Natural killer cell (primary cell): ENCODE measurements around the gene RASL11B. TPM values are rescaled to one million over a fixed set of nuclear protein-coding genes. Genes with fewer than 3 reads are reported as not detected.

Experiments
- ATAC-seq, 3 donors: fragments of 150-1000 bp in 2 of 3; fragments of 200-7000 bp in 1 of 3; cut with Tn5 transposase; 1 replicate in 1 of 3; 2 replicates in 2 of 3; pipeline ENCODE4 v1.10.0; 2021; ENCODE audit warnings: mild to moderate bottlenecking in 2 of 3, moderate library complexity in 2 of 3
- DNase-seq, 2 donors: peaks; one replicate each; pipeline versions ENCODE4 v3.0.0 to v3.0.0-alpha.2; 2013 to 2021; ENCODE audit warnings: mixed read lengths in 1 of 2
- H3K27ac ChIP-seq: one replicate; pipeline ENCODE4 v1.5.1; 2013; ENCODE audit warnings: mild to moderate bottlenecking, low read length
- H3K27me3 ChIP-seq: one replicate; pipeline ENCODE4 v1.6.1; 2013; ENCODE audit warnings: low read length; ENCODE audit not compliant: control insufficient read depth, insufficient read depth
- H3K36me3 ChIP-seq: one replicate; pipeline ENCODE4 v1.6.1; 2013; ENCODE audit warnings: low read length; ENCODE audit not compliant: control insufficient read depth, insufficient read depth
- H3K4me1 ChIP-seq: one replicate; pipeline ENCODE4 v1.6.1; 2013; ENCODE audit warnings: low read length; ENCODE audit not compliant: control insufficient read depth, insufficient read depth
- H3K4me3 ChIP-seq: one replicate; pipeline ENCODE4 v1.5.1; 2013; ENCODE audit warnings: low read length
- H3K9me3 ChIP-seq: one replicate; pipeline ENCODE4 v1.6.1; 2013; ENCODE audit warnings: low read length; ENCODE audit not compliant: control insufficient read depth, insufficient read depth
- H3K27ac Mint-ChIP-seq, 2 donors: one replicate each; pipeline ENCODE4 v1.8.0; 2022; ENCODE audit warnings: mild to moderate bottlenecking in 2 of 2, mixed read lengths in 2 of 2, moderate library complexity in 1 of 2
- H3K27me3 Mint-ChIP-seq, 2 donors: one replicate each; pipeline ENCODE4 v1.8.0; 2022; ENCODE audit warnings: low read depth in 2 of 2, mixed read lengths in 2 of 2
- H3K36me3 Mint-ChIP-seq: one replicate; pipeline ENCODE4 v1.8.0; 2022; ENCODE audit warnings: mixed read lengths
- H3K4me1 Mint-ChIP-seq, 2 donors: one replicate each; pipeline ENCODE4 v1.8.0; 2022; ENCODE audit warnings: mixed read lengths in 2 of 2
- H3K4me3 Mint-ChIP-seq: one replicate; pipeline ENCODE4 v1.8.0; 2022; ENCODE audit warnings: mild to moderate bottlenecking, moderate library complexity, mixed read lengths
- H3K9me3 Mint-ChIP-seq, 2 donors: one replicate each; pipeline ENCODE4 v1.8.0; 2022; ENCODE audit warnings: mixed read lengths in 2 of 2
- CTCF ChIP-seq: fragments of 200-600 bp; IDR thresholded peaks from one replicate; pipeline ENCODE4 v1.8.0; 2022; ENCODE audit warnings: antibody characterized with exemption
- WGBS: methylation state at CpG from one replicate; pipeline ENCODE4 v1.1.7; 2013; ENCODE audit warnings: missing lambda C conversion rate; ENCODE audit not compliant: insufficient coverage; 5-methylcytosine and 5-hydroxymethylcytosine counted together
- intact Hi-C: fragments of 100-400 bp; cut with micrococcal nuclease; formaldehyde crosslinking; loops from one replicate; pipeline ENCODE4 v1.14.2; 2022
- total RNA-seq, 4 donors: library from RNA; stranded (reverse); fragments of 120-200 nt in 1 of 4; gene quantifications; one replicate each; pipeline versions ENCODE4 v1.2.3 to v1.2.4, GENCODE V29; 2013 to 2022

RASL11B gene
- total RNA-seq, 3 donors from 2014 or later (not counting 1 experiment from before 2014, with no cell fraction given): not detected

GRCh38 chr4:52889354-52889753, 27.2 kb downstream of the RASL11B start:
- ATAC-seq (no peak), DNase-seq (no peak)
- Mint-ChIP-seq H3K36me3 (no peaks in the 10 kb centered on the region), H3K4me3 (no peak overlapping the region), H3K9me3 (no peaks in the 10 kb centered on the region), H3K27ac (no peak overlapping the region), H3K27me3 (no peaks in the 10 kb centered on the region), H3K4me1 (peaks cover 0 to 7% of the 10 kb centered on the region in 2 donors)
- no peak for TF ChIP-seq CTCF
- H3K36me3 ChIP-seq: no peaks in the 10 kb centered on the region
- H3K4me1 ChIP-seq: no peaks in the 10 kb centered on the region
- no peak overlapping the region for H3K27ac ChIP-seq
- H3K9me3 ChIP-seq: no peaks in the 10 kb centered on the region
- H3K4me3 ChIP-seq: no peak overlapping the region
- WGBS: 88% methylated on average over 2 of the region's 2 CpGs
- no peaks in the 10 kb centered on the region for H3K27me3 ChIP-seq
- intact Hi-C loops: no loop called here

- ATAC-seq: no peak
- no peaks in the 10 kb centered on the region for H3K36me3 Mint-ChIP-seq
- 75% methylated on average over 1 of the region's 2 CpGs for WGBS
Observed at GRCh38 chr4:52889778-52890520, 27.8 kb downstream of the RASL11B start.

GRCh38 chr4:52890521-52890791, 28.3 kb downstream of the RASL11B start:
- ATAC-seq: no peak
- Mint-ChIP-seq H3K9me3 (no peaks in the 10 kb centered on the region), H3K27ac (no peak overlapping the region), H3K27me3 (no peaks in the 10 kb centered on the region), H3K36me3 (no peaks in the 10 kb centered on the region), H3K4me3 (no peak overlapping the region), H3K4me1 (peaks cover under 1 to 7% of the 10 kb centered on the region in 2 donors)
- intact Hi-C loops: no loop called here
- Histone ChIP-seq H3K36me3 (no peaks in the 10 kb centered on the region), H3K27me3 (no peaks in the 10 kb centered on the region), H3K27ac (no peak overlapping the region), H3K9me3 (no peaks in the 10 kb centered on the region), H3K4me1 (no peaks in the 10 kb centered on the region), H3K4me3 (no peak overlapping the region)
- 88% methylated on average over 1 of the region's 1 CpG for WGBS
- no peak for DNase-seq
- TF ChIP-seq CTCF: no peak

More at GRCh38 chr4:52889778-52890520, 27.8 kb downstream of the RASL11B start:
- H3K4me3 Mint-ChIP-seq: no peak overlapping the region
- DNase-seq: no peak
- Histone ChIP-seq H3K4me1 (no peaks in the 10 kb centered on the region), H3K9me3 (no peaks in the 10 kb centered on the region), H3K4me3 (no peak overlapping the region), H3K27ac (no peak overlapping the region), H3K36me3 (no peaks in the 10 kb centered on the region), H3K27me3 (no peaks in the 10 kb centered on the region)
- H3K9me3 Mint-ChIP-seq: no peaks in the 10 kb centered on the region
- TF ChIP-seq CTCF: no peak
- no peak overlapping the region for H3K27ac Mint-ChIP-seq
- H3K4me1 Mint-ChIP-seq: peaks cover 0 to 7% of the 10 kb centered on the region in 2 donors
- intact Hi-C loops: no loop called here
- H3K27me3 Mint-ChIP-seq: no peaks in the 10 kb centered on the region

GRCh38 chr4:52891743-52892142, 29.6 kb downstream of the RASL11B start:
- Histone ChIP-seq H3K36me3 (no peaks in the 10 kb centered on the region), H3K9me3 (no peaks in the 10 kb centered on the region), H3K27ac (no peak overlapping the region), H3K4me3 (no peak overlapping the region), H3K27me3 (no peaks in the 10 kb centered on the region), H3K4me1 (no peaks in the 10 kb centered on the region)
- Mint-ChIP-seq H3K4me3 (no peak overlapping the region), H3K9me3 (no peaks in the 10 kb centered on the region), H3K36me3 (no peaks in the 10 kb centered on the region), H3K4me1 (peaks cover 5 to 7% of the 10 kb centered on the region in 2 donors), H3K27me3 (no peaks in the 10 kb centered on the region), H3K27ac (no peak overlapping the region)
- intact Hi-C loops: no loop called here
- DNase-seq (no peak), ATAC-seq (no peak)
- no peak for TF ChIP-seq CTCF
- 83% methylated on average over 1 of the region's 1 CpG for WGBS
